A549 treated with CORT108297 at 1 μM for 4 hours (cell line): ENCODE data around the gene KDM4D. TPM values are rescaled to one million over a fixed set of nuclear protein-coding genes. Genes with fewer than 3 reads are reported as not detected.

Experiments used
- total RNA-seq: library from RNA; stranded (reverse); fragments of 200-300 nt; extraction: Qiagen RNA extraction; gene quantifications from 5 replicates; pipeline ENCODE4 v1.2.3, GENCODE V29; 2022

The KDM4D gene
- total RNA-seq: 0.26 to 0.45 TPM (median 0.39 TPM) in 5 replicates

DNA sequence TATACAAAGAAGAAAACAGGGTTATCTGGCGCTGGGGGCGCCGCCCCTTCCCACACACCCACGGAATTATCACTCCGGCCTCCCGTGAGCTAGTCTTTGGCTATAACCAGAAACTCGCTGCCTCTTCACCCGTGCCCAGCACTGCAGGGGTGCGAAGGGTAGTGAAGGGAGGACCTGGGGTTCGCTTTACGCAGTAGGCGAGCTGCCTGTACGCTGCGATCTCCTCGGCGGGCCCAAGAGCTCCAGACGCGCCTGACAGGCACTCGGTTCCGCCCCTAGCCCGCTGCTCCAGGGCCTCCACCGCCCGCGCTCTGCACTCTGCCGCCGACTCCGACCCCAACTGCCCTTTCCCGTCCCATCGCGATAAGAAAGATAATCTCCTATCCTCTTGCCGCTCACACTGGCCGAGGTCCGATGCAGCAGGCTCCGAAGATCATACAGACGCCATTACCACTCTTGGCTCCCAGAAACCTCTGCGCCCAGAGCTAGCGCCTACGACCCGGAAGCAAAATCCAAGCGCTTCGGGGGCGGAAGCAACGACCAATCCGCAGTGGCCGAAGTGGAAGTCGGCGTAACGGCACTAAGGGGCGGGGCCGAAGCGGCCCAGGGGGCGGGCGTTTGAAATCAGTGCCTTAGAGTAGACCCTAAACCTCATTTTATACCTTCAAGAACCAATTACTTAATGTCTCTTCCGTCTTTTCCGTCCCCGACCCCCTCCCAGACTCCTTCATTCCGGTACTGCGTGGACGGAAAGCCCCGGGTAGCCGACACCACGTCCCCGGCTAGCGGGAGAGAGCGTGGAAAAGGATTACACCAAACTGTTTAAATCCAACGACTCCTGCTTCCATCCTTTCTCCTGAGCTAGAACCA is at the start of gene KDM4D, which contains the start of gene CWC15:
Gene KDM4D, plus strand, starts transcription at position 611 of the 870 bp plus-strand sequence. CDS start 23,664 bp downstream, outside the sequence.
Gene CWC15, minus strand, starts transcription at position 458 of the 870 bp plus-strand sequence. CDS start 1,371 bp downstream, outside the sequence.

DNA sequence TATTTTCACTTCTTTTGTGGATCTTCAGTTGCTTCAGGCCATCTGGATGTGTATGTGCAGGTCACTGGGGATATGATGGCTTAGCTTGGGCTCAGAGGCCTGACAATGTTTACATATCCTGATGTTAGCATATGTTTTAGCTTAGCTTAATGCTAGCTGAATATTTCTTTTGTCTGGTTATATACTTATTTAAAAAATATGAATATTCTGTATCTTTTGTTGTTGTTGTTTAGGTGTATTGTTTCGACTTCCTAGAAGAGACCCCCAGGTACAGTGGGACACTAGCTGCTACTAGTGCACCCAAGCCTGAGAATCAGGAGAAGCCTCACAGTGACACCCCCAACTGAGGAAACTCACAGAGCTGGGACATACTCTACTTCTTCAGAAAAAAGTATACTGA is 51.4 kb downstream of the KDM4D start, which contains the start of gene KDM4E:
Gene KDM4E, plus strand, starts transcription at position 301 of the 400 bp plus-strand sequence. CDS start 300 bp downstream, outside the sequence.

Other genes with a start within 250 kb of the KDM4D start
- 7.5 to 9.7 TPM (median 8.0 TPM) in 5 replicates for gene AMOTL1, start 205.4 kb upstream of the KDM4D start, total RNA-seq
- gene CWC15, start 153 bp upstream of the KDM4D start, total RNA-seq: 27.0 to 33.0 TPM (median 29.9 TPM) in 5 replicates
- gene KDM4E, start 51.5 kb downstream of the KDM4D start, total RNA-seq: not detected in 5 replicates
- not detected in 5 replicates for gene KDM4F, start 75.7 kb downstream of the KDM4D start, total RNA-seq
- 17.1 to 21.4 TPM (median 19.7 TPM) in 5 replicates for gene SRSF8, start 93.2 kb downstream of the KDM4D start, total RNA-seq
- 12.8 to 15.8 TPM (median 14.0 TPM) in 5 replicates for gene ENDOD1, start 116.1 kb downstream of the KDM4D start, total RNA-seq